ENCODE measurements around the gene KLF16.

Gene KLF16

GRCh38 chr19:1856698-1857603 is 6.4 kb downstream of the KLF16 start:
- Histone ChIP-seq H3K4me1 (peaks cover 66 to 93% (median 90%) of the 10 kb centered on the region in 10 experiments), H3K27ac (peak overlapping the region; percentile 81 to 99 (median 96)), H4K20me1 (peaks cover 44 to 99% (median 68%) of the 10 kb centered on the region in 11 experiments), H3K9me3 (replicated peaks in 1 of 11) (no peaks in the 10 kb centered on the region), H3K9ac (peak overlapping the region; percentile 87 to 98 (median 93)), H3K4me2 (peak overlapping the region; percentile 98 to 100 (median 99)), H3K36me3 (peaks cover 0 to 9% (median 6%) of the 10 kb centered on the region in 11 experiments; a peak in 13 of 22 replicates), H3K27me3 (no peaks in the 10 kb centered on the region), H3K4me3 (peak overlapping the region; percentile 61 to 100 (median 84))
- no peak for TF ChIP-seq Cebpa-rat (IDR thresholded peaks at IDR 0.05)

DNA sequence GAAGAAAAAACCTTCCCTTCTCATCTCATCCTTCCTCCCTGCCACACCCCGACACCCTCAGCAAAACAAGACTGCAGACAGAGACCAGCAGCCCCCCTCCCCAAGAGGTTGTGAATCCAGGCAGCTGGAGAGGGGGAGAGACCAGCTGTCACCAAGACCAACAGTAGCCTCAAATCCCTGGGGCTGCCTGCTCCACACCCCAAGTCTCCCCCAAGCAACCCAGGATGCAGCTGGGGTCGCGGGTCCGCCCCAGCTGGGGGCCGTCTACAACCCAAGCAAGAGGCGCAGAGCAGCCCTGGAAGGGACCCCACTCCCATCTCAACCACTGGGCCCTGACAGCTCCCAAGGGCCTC is 7.1 kb downstream of the KLF16 start:
- Histone ChIP-seq H3K27ac (peak overlapping the region; percentile 81 to 99 (median 96)), H3K4me3 (peak overlapping the region; percentile 61 to 100 (median 84)), H3K9ac (peak overlapping the region; percentile 87 to 98 (median 93)), H3K4me1 (peaks cover 73 to 97% (median 94%) of the 10 kb centered on the region in 10 experiments), H3K4me2 (peak overlapping the region; percentile 98 to 100 (median 99)), H4K20me1 (peaks cover 38 to 99% (median 67%) of the 10 kb centered on the region in 11 experiments), H3K27me3 (no peaks in the 10 kb centered on the region), H3K9me3 (replicated peaks in 1 of 11) (no peaks in the 10 kb centered on the region), H3K36me3 (peaks cover 0 to 9% (median 6%) of the 10 kb centered on the region in 11 experiments; a peak in 13 of 22 replicates)
- no peak for TF ChIP-seq Cebpa-rat (IDR thresholded peaks at IDR 0.05)

GRCh38 chr19:1855828-1856255 is 7.5 kb downstream of the KLF16 start:
- Histone ChIP-seq H3K4me3 (peak overlapping the region; percentile 61 to 100 (median 84)), H3K9me3 (replicated peaks in 1 of 11) (no peaks in the 10 kb centered on the region), H3K4me1 (peaks cover 74 to 97% (median 94%) of the 10 kb centered on the region in 10 experiments), H3K4me2 (peak overlapping the region; percentile 98 to 100 (median 99)), H4K20me1 (peaks cover 33 to 99% (median 64%) of the 10 kb centered on the region in 11 experiments), H3K36me3 (peaks cover 0 to 14% (median 7%) of the 10 kb centered on the region in 11 experiments; a peak in 14 of 22 replicates), H3K27me3 (no peaks in the 10 kb centered on the region), H3K9ac (peak overlapping the region; percentile 87 to 98 (median 93)), H3K27ac (peak overlapping the region; percentile 81 to 99 (median 96))
- TF ChIP-seq Cebpa-rat (IDR thresholded peaks at IDR 0.05), result no peak

GRCh38 chr19:1855040-1855827 is 8.1 kb downstream of the KLF16 start:
- Histone ChIP-seq H4K20me1 (peaks cover 27 to 99% (median 59%) of the 10 kb centered on the region in 11 experiments), H3K9ac (peak overlapping the region; percentile 87 to 98 (median 93)), H3K27ac (peak overlapping the region; percentile 81 to 99 (median 96)), H3K27me3 (no peaks in the 10 kb centered on the region), H3K4me1 (peaks cover 74 to 96% (median 91%) of the 10 kb centered on the region in 10 experiments), H3K9me3 (replicated peaks in 1 of 11) (no peaks in the 10 kb centered on the region), H3K4me3 (peak overlapping the region; percentile 61 to 100 (median 84)), H3K4me2 (peak overlapping the region; percentile 98 to 100 (median 99)), H3K36me3 (peaks cover 0 to 17% (median 7%) of the 10 kb centered on the region in 11 experiments; a peak in 14 of 22 replicates)
- no peak for TF ChIP-seq Cebpa-rat (IDR thresholded peaks at IDR 0.05)

DNA sequence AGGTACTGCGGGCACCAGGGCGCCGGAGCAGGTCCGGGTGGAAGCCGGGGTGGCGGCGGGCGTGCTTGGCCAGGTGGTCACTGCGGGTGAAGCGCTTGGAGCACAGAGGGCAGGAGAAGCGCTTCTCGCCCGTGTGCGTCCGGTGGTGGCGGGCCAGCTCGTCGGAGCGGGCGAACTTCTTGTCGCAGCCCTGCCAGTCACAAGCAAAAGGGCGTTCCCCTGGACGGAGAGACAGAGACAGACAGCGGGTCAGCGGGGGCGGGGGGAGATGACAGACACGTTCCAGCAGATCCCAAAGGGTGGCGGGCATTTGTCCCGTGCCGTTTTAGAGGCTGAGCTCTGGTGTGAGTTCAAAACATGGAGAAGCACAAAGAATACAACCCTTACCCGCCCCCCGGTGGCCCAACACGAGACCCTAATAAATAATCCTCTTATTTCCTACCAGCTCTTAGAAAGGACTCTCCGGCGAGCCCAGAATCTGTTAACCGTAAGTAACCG is 8.8 kb downstream of the KLF16 start:
- peak overlapping the region; percentile 44 to 100 (median 58) for H3K4me3 ChIP-seq
- no peak for TF ChIP-seq Cebpa-rat (IDR thresholded peaks at IDR 0.05)
- H3K9me3 ChIP-seq (replicated peaks in 1 of 11), result no peaks in the 10 kb centered on the region
- peaks cover 20 to 99% (median 59%) of the 10 kb centered on the region in 11 experiments for H4K20me1 ChIP-seq
- peaks cover 0 to 17% (median 7%) of the 10 kb centered on the region in 11 experiments; a peak in 14 of 22 replicates for H3K36me3 ChIP-seq
- no peaks in the 10 kb centered on the region for H3K27me3 ChIP-seq
- H3K27ac ChIP-seq, result peak overlapping the region; percentile 64 to 99 (median 96)
- H3K4me1 ChIP-seq, result peaks cover 73 to 97% (median 91%) of the 10 kb centered on the region in 10 experiments
- H3K4me2 ChIP-seq, result peak overlapping the region; percentile 98 to 100 (median 99)
- peak overlapping the region; percentile 73 to 98 (median 88) for H3K9ac ChIP-seq

DNA sequence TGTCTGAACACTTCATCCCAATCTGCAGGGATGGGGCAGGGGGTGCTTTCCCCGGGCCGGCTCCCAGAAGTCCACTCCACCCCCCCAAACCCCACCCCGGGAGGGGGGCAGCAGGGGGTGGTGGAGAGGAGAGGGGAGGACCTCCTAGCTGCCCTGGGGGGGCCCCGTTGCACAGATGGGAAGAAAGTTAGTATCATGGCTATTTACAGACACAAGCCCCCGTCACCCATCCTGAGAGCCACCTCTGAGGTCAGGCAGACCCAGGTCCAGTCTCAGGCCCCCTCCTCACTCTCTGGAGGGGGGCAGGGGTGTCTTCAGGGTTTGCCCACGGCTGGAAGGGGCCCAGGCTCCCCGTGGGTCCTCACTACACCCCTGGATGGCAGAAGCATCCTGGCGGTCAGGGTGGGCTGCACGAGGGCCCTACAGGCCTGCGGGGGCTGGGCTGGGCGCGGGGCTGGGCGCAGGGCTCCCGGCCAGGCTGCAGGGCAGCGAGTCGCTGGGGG is 9.3 kb downstream of the KLF16 start:
- Histone ChIP-seq H3K4me1 (peaks cover 72 to 97% (median 91%) of the 10 kb centered on the region in 10 experiments), H3K27ac (peak overlapping the region; percentile 64 to 99 (median 96); a peak in 21 of 22 replicates), H3K4me3 (peak overlapping the region; percentile 44 to 100 (median 58)), H3K4me2 (peak overlapping the region; percentile 98 to 100 (median 99)), H3K9me3 (replicated peaks in 1 of 11) (no peaks in the 10 kb centered on the region), H3K9ac (peak overlapping the region; percentile 73 to 98 (median 88)), H4K20me1 (peaks cover 15 to 99% (median 59%) of the 10 kb centered on the region in 11 experiments), H3K27me3 (no peaks in the 10 kb centered on the region), H3K36me3 (peaks cover 0 to 17% (median 7%) of the 10 kb centered on the region in 11 experiments; a peak in 14 of 22 replicates)
- no peak for TF ChIP-seq Cebpa-rat (IDR thresholded peaks at IDR 0.05)

GRCh38 chr19:1853295-1854038 is 9.9 kb downstream of the KLF16 start:
- no peak for TF ChIP-seq Cebpa-rat (IDR thresholded peaks at IDR 0.05)
- peaks cover 0 to 17% (median 7%) of the 10 kb centered on the region in 11 experiments; a peak in 14 of 22 replicates for H3K36me3 ChIP-seq
- H3K27ac ChIP-seq, result peak overlapping the region in 10 of 11 experiments; percentile 68 to 99 (median 96); a peak in 19 of 22 replicates
- peaks cover 69 to 93% (median 88%) of the 10 kb centered on the region in 10 experiments for H3K4me1 ChIP-seq
- no peaks in the 10 kb centered on the region for H3K27me3 ChIP-seq
- peak overlapping the region; percentile 59 to 98 (median 77) for H3K9ac ChIP-seq
- H3K4me2 ChIP-seq, result peak overlapping the region; percentile 98 to 100 (median 99)
- no peaks in the 10 kb centered on the region for H3K9me3 ChIP-seq (replicated peaks in 1 of 11)
- H3K4me3 ChIP-seq, result peak overlapping the region in 8 of 10 experiments; percentile 21 to 100 (median 52); a peak in 11 of 20 replicates
- peaks cover 9 to 96% (median 55%) of the 10 kb centered on the region in 11 experiments for H4K20me1 ChIP-seq

All from BLaER1 treated with 17β-estradiol and CSF1 and Interleukin-3, amounts not matched to agents 10 nM and 100 nM (cell line).